Measurements from ENCODE around the gene ST3GAL5.

Gene ST3GAL5

GRCh38 chr2:85826990-85827878 is 61.6 kb downstream of the ST3GAL5 start:
- H3K9me3 ChIP-seq (ENCODE audit: insufficient read depth, low read depth, low read length) = no peaks in the 10 kb centered on the region
- no peak overlapping the region for H3K27ac ChIP-seq (ENCODE audit: low read depth, low read length)
- H3K4me3 ChIP-seq (ENCODE audit: low read length) = no peak overlapping the region
- 39% methylated on average over 20 of the region's 20 CpGs for WGBS
- no peak overlapping the region for H3K9ac ChIP-seq (ENCODE audit: low read depth, low read length)
- 0 out of 2 replicates have a peak, but pooled peaks cover 4% of the 10 kb centered on the region for H3K4me1 ChIP-seq (ENCODE audit: insufficient read depth, low read length)
- H3K36me3 ChIP-seq (ENCODE audit: insufficient read depth, low read length) = no peaks in the 10 kb centered on the region
- no peaks in the 10 kb centered on the region for H3K27me3 ChIP-seq (ENCODE audit: insufficient read depth, low read length)

GRCh38 chr2:85823951-85824350 is 64.8 kb downstream of the ST3GAL5 start:
- H3K4me1 ChIP-seq (ENCODE audit: insufficient read depth, low read length) = 0 out of 2 replicates have a peak, but pooled peaks cover 4% of the 10 kb centered on the region
- WGBS = 91% methylated on average over 2 of the region's 2 CpGs

GRCh38 chr2:85822766-85823165 is 66.0 kb downstream of the ST3GAL5 start:
- Histone ChIP-seq H3K4me1 (ENCODE audit: insufficient read depth, low read length) (peaks cover 7% of the 10 kb centered on the region; the same call in 1 of the 2 replicates), H3K9me3 (ENCODE audit: insufficient read depth, low read depth, low read length) (no peaks in the 10 kb centered on the region), H3K27me3 (ENCODE audit: insufficient read depth, low read length) (no peaks in the 10 kb centered on the region), H3K36me3 (ENCODE audit: insufficient read depth, low read length) (no peaks in the 10 kb centered on the region), H3K4me3 (ENCODE audit: low read length) (no peak overlapping the region), H3K27ac (ENCODE audit: low read depth, low read length) (no peak overlapping the region), H3K9ac (ENCODE audit: low read depth, low read length) (no peak overlapping the region)
- WGBS = 88% methylated on average over 4 of the region's 5 CpGs

More at GRCh38 chr2:85823951-85824350, 64.8 kb downstream of the ST3GAL5 start:
- no peak overlapping the region for H3K4me3 ChIP-seq (ENCODE audit: low read length)
- H3K9me3 ChIP-seq (ENCODE audit: insufficient read depth, low read depth, low read length) = no peaks in the 10 kb centered on the region
- no peaks in the 10 kb centered on the region for H3K36me3 ChIP-seq (ENCODE audit: insufficient read depth, low read length)
- H3K27ac ChIP-seq (ENCODE audit: low read depth, low read length) = no peak overlapping the region
- H3K9ac ChIP-seq (ENCODE audit: low read depth, low read length) = no peak overlapping the region
- no peaks in the 10 kb centered on the region for H3K27me3 ChIP-seq (ENCODE audit: insufficient read depth, low read length)

GRCh38 chr2:85819811-85820510 is 68.8 kb downstream of the ST3GAL5 start:
- 80% methylated on average over 6 of the region's 6 CpGs for WGBS
- no peaks in the 10 kb centered on the region for H3K27me3 ChIP-seq (ENCODE audit: insufficient read depth, low read length)
- H3K9me3 ChIP-seq (ENCODE audit: insufficient read depth, low read depth, low read length) = no peaks in the 10 kb centered on the region
- no peaks in the 10 kb centered on the region for H3K36me3 ChIP-seq (ENCODE audit: insufficient read depth, low read length)
- H3K4me1 ChIP-seq (ENCODE audit: insufficient read depth, low read length) = peaks cover 8% of the 10 kb centered on the region
- H3K9ac ChIP-seq (ENCODE audit: low read depth, low read length) = no peak overlapping the region
- H3K4me3 ChIP-seq (ENCODE audit: low read length) = no peak overlapping the region
- no peak overlapping the region for H3K27ac ChIP-seq (ENCODE audit: low read depth, low read length)

GRCh38 chr2:85814802-85815550 is 73.8 kb downstream of the ST3GAL5 start:
- Histone ChIP-seq H3K9ac (ENCODE audit: low read depth, low read length) (no peak overlapping the region), H3K9me3 (ENCODE audit: insufficient read depth, low read depth, low read length) (no peaks in the 10 kb centered on the region), H3K4me1 (ENCODE audit: insufficient read depth, low read length) (peaks cover 8% of the 10 kb centered on the region), H3K27me3 (ENCODE audit: insufficient read depth, low read length) (no peaks in the 10 kb centered on the region), H3K4me3 (ENCODE audit: low read length) (no peak overlapping the region), H3K36me3 (ENCODE audit: insufficient read depth, low read length) (no peaks in the 10 kb centered on the region), H3K27ac (ENCODE audit: low read depth, low read length) (no peak overlapping the region)
- WGBS = 73% methylated on average over 9 of the region's 10 CpGs

GRCh38 chr2:85813982-85814801 is 74.6 kb downstream of the ST3GAL5 start:
- Histone ChIP-seq H3K9ac (ENCODE audit: low read depth, low read length) (no peak overlapping the region), H3K27ac (ENCODE audit: low read depth, low read length) (no peak overlapping the region), H3K27me3 (ENCODE audit: insufficient read depth, low read length) (no peaks in the 10 kb centered on the region), H3K36me3 (ENCODE audit: insufficient read depth, low read length) (no peaks in the 10 kb centered on the region), H3K9me3 (ENCODE audit: insufficient read depth, low read depth, low read length) (no peaks in the 10 kb centered on the region), H3K4me1 (ENCODE audit: insufficient read depth, low read length) (peaks cover 8% of the 10 kb centered on the region), H3K4me3 (ENCODE audit: low read length) (no peak overlapping the region)
- 41% methylated on average over 13 of the region's 13 CpGs for WGBS

GRCh38 chr2:85813211-85813981 is 75.4 kb downstream of the ST3GAL5 start:
- H3K9ac ChIP-seq (ENCODE audit: low read depth, low read length) = no peak overlapping the region
- H3K9me3 ChIP-seq (ENCODE audit: insufficient read depth, low read depth, low read length) = no peaks in the 10 kb centered on the region
- H3K36me3 ChIP-seq (ENCODE audit: insufficient read depth, low read length) = no peaks in the 10 kb centered on the region
- peaks cover 8% of the 10 kb centered on the region for H3K4me1 ChIP-seq (ENCODE audit: insufficient read depth, low read length)
- H3K27ac ChIP-seq (ENCODE audit: low read depth, low read length) = no peak overlapping the region
- no peaks in the 10 kb centered on the region for H3K27me3 ChIP-seq (ENCODE audit: insufficient read depth, low read length)
- 96% methylated on average over 7 of the region's 7 CpGs for WGBS
- H3K4me3 ChIP-seq (ENCODE audit: low read length) = no peak overlapping the region

- H3K9ac ChIP-seq (ENCODE audit: low read depth, low read length) = no peak overlapping the region
- H3K4me3 ChIP-seq (ENCODE audit: low read length) = no peak overlapping the region
- WGBS = 90% methylated on average over 10 of the region's 10 CpGs
- H3K4me1 ChIP-seq (ENCODE audit: insufficient read depth, low read length) = no peaks in the 10 kb centered on the region; the same call in 1 of the 2 replicates
- no peaks in the 10 kb centered on the region for H3K27me3 ChIP-seq (ENCODE audit: insufficient read depth, low read length)
- no peak overlapping the region for H3K27ac ChIP-seq (ENCODE audit: low read depth, low read length)
- H3K9me3 ChIP-seq (ENCODE audit: insufficient read depth, low read depth, low read length) = no peaks in the 10 kb centered on the region
- no peaks in the 10 kb centered on the region for H3K36me3 ChIP-seq (ENCODE audit: insufficient read depth, low read length)
Observed at GRCh38 chr2:85812094-85812735, 76.6 kb downstream of the ST3GAL5 start.

- no peaks in the 10 kb centered on the region for H3K9me3 ChIP-seq (ENCODE audit: insufficient read depth, low read depth, low read length)
- H3K9ac ChIP-seq (ENCODE audit: low read depth, low read length) = no peak overlapping the region
- no peak overlapping the region for H3K27ac ChIP-seq (ENCODE audit: low read depth, low read length)
- no peaks in the 10 kb centered on the region for H3K27me3 ChIP-seq (ENCODE audit: insufficient read depth, low read length)
- H3K4me1 ChIP-seq (ENCODE audit: insufficient read depth, low read length) = no peaks in the 10 kb centered on the region; the same call in 1 of the 2 replicates
- no peaks in the 10 kb centered on the region for H3K36me3 ChIP-seq (ENCODE audit: insufficient read depth, low read length)
- 92% methylated on average over 40 of the region's 41 CpGs for WGBS
- H3K4me3 ChIP-seq (ENCODE audit: low read length) = no peak overlapping the region
Observed at GRCh38 chr2:85811180-85812093, 77.4 kb downstream of the ST3GAL5 start.

Data from HUES64 (cell line).